ENCODE measurements around the gene TSPO. TPM values are rescaled to one million over a fixed set of nuclear protein-coding genes. Genes with fewer than 3 reads are reported as not detected.
"Not testable (repeated sequence)": the region's sequence is repeated elsewhere in the genome, so short reads cannot be mapped to it uniquely, and the experiment has no call there.

The TSPO gene
- 8.7 TPM for polyA plus RNA-seq (2013, experiment 1 of 2)
- 8.6 TPM for polyA plus RNA-seq (2013, experiment 2 of 2)

DNA sequence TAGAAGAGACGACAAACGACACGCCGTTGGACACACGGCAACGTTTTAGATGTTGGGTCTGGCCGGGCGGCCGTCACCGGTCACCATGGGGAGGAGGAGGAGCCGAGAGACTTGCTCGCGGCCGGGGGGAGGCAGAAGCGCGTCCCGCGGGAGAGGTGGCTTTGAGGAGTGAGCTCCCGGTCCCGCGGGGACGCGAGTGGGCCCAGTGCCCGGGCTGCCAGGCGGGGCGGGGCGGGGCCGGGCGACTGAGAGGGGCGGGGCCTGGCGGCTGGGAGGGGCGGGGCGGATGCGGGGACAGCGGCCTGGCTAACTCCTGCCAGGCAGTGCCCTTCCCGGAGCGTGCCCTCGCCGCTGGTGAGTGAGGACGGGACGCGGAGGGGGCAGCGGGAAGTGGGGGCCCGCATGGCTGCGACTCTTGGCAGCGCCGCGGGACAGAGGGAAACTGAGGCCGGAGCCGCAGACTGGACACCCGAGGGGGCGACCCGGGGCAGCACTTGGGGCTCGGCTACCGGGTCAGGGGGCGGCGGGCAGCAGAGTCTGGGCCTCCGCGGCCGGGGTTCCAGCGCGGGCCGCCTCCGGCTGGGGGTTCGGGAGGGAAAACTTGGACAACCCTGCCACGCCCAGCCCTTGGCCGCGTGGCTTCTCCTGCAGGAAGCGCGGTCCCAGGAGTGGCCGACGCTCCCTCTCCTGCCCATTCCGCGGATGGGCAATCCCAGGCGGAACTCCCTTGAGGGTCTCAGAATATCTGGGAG is at the start of gene TSPO:
TSS of gene TSPO (plus strand) at position 309 of the 752 bp plus-strand sequence. CDS start 7,680 bp downstream, outside the sequence.
- peak within 1 kb of the TSS; percentile 70 for H3K4me2 ChIP-seq (ENCODE audit: low read length)

DNA sequence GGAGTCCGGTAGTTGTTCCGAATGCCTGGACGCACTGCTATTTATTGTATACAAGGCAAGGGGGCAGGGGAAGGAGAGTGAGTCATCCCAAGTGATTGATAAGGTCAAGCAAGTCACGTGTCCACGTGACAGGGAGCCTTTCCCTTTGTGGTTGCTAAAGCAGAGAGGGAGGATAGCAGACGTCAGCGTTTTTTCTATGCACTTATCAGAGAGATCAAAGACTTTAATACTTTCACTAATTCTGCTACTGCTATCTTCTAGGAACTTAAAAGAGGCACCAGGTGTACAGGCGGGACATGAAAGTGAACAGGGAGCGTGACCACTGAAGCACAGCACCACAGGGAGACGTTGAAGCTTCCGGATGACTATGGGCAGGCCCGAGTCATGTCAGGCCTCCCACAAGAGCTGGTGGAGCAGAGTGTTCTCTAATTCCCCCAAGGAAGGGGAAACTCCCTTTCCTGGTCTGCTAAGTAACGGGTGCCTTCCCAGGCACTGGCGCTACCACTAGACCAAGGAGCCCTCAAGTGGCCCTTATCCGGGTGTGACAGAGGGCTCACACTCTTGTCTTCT is 47.2 kb upstream of the TSPO start:
- H3K27ac ChIP-seq (ENCODE audit: low read depth, low read length), result not testable (repeated sequence)
- WGBS (ENCODE audit: extremely low coverage, insufficient coverage, low lambda C conversion rate), result no CpG with 5 or more reads among the region's 15 CpGs

More for the DNA sequence above, at the start of gene TSPO:
- DNase-seq, result peak; percentile 9
- H4K8ac ChIP-seq (ENCODE audit: low read depth, low read length), result no peak within 1 kb of the TSS
- H3K4me1 ChIP-seq (ENCODE audit: control insufficient read depth, low read depth, low read length), result no peaks in the 10 kb centered on the region
- H3K4ac ChIP-seq (ENCODE audit: low read depth, low read length), result no peak within 1 kb of the TSS
- H3K9ac ChIP-seq (ENCODE audit: low read length), result peak within 1 kb of the TSS; percentile 73
- WGBS (ENCODE audit: extremely low coverage, insufficient coverage, low lambda C conversion rate), result no CpG with 5 or more reads among the region's 75 CpGs
- no peaks in the 10 kb centered on the region for H3K79me1 ChIP-seq (ENCODE audit: low read length)
- no peaks in the 10 kb centered on the region for H3K36me3 ChIP-seq (ENCODE audit: control insufficient read depth, insufficient read depth, low read length)
- no peak within 1 kb of the TSS for H4K5ac ChIP-seq (ENCODE audit: low read length)
- H3K18ac ChIP-seq (ENCODE audit: low read length), result no peak within 1 kb of the TSS
- H3K27me3 ChIP-seq (ENCODE audit: insufficient read depth, low read length, poor library complexity), result no peaks in the 10 kb centered on the region
- H3K79me2 ChIP-seq (ENCODE audit: control insufficient read depth, insufficient read depth, low read length), result no peaks in the 10 kb centered on the region
- H3K56ac ChIP-seq (ENCODE audit: low read length), result peak within 1 kb of the TSS; percentile 90
- peak within 1 kb of the TSS; percentile 30 for H3K4me3 ChIP-seq (ENCODE audit: low read length)
- H2BK120ac ChIP-seq (ENCODE audit: low read depth, low read length), result no peak within 1 kb of the TSS
- no peak within 1 kb of the TSS for H3K27ac ChIP-seq (ENCODE audit: low read depth, low read length)
- H3K23ac ChIP-seq (ENCODE audit: low read length), result no peak within 1 kb of the TSS
- H2AK5ac ChIP-seq (ENCODE audit: low read length), result peak within 1 kb of the TSS; percentile 24
- no peak within 1 kb of the TSS for H2BK5ac ChIP-seq (ENCODE audit: low read length)
- no peak within 1 kb of the TSS for H2BK15ac ChIP-seq (replicated peaks; ENCODE audit: low read depth)

GRCh38 chr22:43104950-43105349 is 46.4 kb upstream of the TSPO start:
- not testable (repeated sequence) for H2BK120ac ChIP-seq (ENCODE audit: low read depth, low read length); H4K8ac ChIP-seq (ENCODE audit: low read depth, low read length); H3K36me3 ChIP-seq (ENCODE audit: control insufficient read depth, insufficient read depth, low read length); H3K27ac ChIP-seq (ENCODE audit: low read depth, low read length); H3K4ac ChIP-seq (ENCODE audit: low read depth, low read length); H2AK5ac ChIP-seq (ENCODE audit: low read length); H3K79me1 ChIP-seq (ENCODE audit: low read length); H3K56ac ChIP-seq (ENCODE audit: low read length); H2BK5ac ChIP-seq (ENCODE audit: low read length); H3K4me1 ChIP-seq (ENCODE audit: control insufficient read depth, low read depth, low read length); H3K27me3 ChIP-seq (ENCODE audit: insufficient read depth, low read length, poor library complexity); H3K4me2 ChIP-seq (ENCODE audit: low read length); H3K9ac ChIP-seq (ENCODE audit: low read length); H3K79me2 ChIP-seq (ENCODE audit: control insufficient read depth, insufficient read depth, low read length); H3K18ac ChIP-seq (ENCODE audit: low read length); H3K4me3 ChIP-seq (ENCODE audit: low read length); DNase-seq; H3K23ac ChIP-seq (ENCODE audit: low read length); H2BK15ac ChIP-seq (replicated peaks; ENCODE audit: low read depth); H4K5ac ChIP-seq (ENCODE audit: low read length)
- WGBS (ENCODE audit: extremely low coverage, insufficient coverage, low lambda C conversion rate), result no CpG with 5 or more reads among the region's 3 CpGs

More for the DNA sequence above, 47.2 kb upstream of the TSPO start:
- H3K4ac ChIP-seq (ENCODE audit: low read depth, low read length); H3K27me3 ChIP-seq (ENCODE audit: insufficient read depth, low read length, poor library complexity); H3K23ac ChIP-seq (ENCODE audit: low read length); H3K18ac ChIP-seq (ENCODE audit: low read length); H4K8ac ChIP-seq (ENCODE audit: low read depth, low read length); H3K56ac ChIP-seq (ENCODE audit: low read length); H3K36me3 ChIP-seq (ENCODE audit: control insufficient read depth, insufficient read depth, low read length); H2BK5ac ChIP-seq (ENCODE audit: low read length); H3K79me2 ChIP-seq (ENCODE audit: control insufficient read depth, insufficient read depth, low read length); H2BK120ac ChIP-seq (ENCODE audit: low read depth, low read length); H2AK5ac ChIP-seq (ENCODE audit: low read length); H2BK15ac ChIP-seq (replicated peaks; ENCODE audit: low read depth); DNase-seq; H4K5ac ChIP-seq (ENCODE audit: low read length); H3K4me1 ChIP-seq (ENCODE audit: control insufficient read depth, low read depth, low read length); H3K79me1 ChIP-seq (ENCODE audit: low read length); H3K9ac ChIP-seq (ENCODE audit: low read length); H3K4me2 ChIP-seq (ENCODE audit: low read length); H3K4me3 ChIP-seq (ENCODE audit: low read length): not testable (repeated sequence)

GRCh38 chr22:43106302-43106701 is 45.1 kb upstream of the TSPO start:
- no peaks in the 10 kb centered on the region for H3K36me3 ChIP-seq (ENCODE audit: control insufficient read depth, insufficient read depth, low read length)
- no peak overlapping the region for H3K23ac ChIP-seq (ENCODE audit: low read length)
- H3K18ac ChIP-seq (ENCODE audit: low read length), result no peak overlapping the region
- no peak overlapping the region for H3K4me3 ChIP-seq (ENCODE audit: low read length)
- no CpG with 5 or more reads among the region's 8 CpGs for WGBS (ENCODE audit: extremely low coverage, insufficient coverage, low lambda C conversion rate)
- H3K4ac ChIP-seq (ENCODE audit: low read depth, low read length), result no peak overlapping the region
- no peak overlapping the region for H3K9ac ChIP-seq (ENCODE audit: low read length)
- H3K27me3 ChIP-seq (ENCODE audit: insufficient read depth, low read length, poor library complexity), result peaks cover 16% of the 10 kb centered on the region
- no peaks in the 10 kb centered on the region for H3K79me1 ChIP-seq (ENCODE audit: low read length)
- no peaks in the 10 kb centered on the region for H3K79me2 ChIP-seq (ENCODE audit: control insufficient read depth, insufficient read depth, low read length)
- no peak overlapping the region for H2BK5ac ChIP-seq (ENCODE audit: low read length)
- H3K4me2 ChIP-seq (ENCODE audit: low read length), result no peak overlapping the region
- no peaks in the 10 kb centered on the region for H3K4me1 ChIP-seq (ENCODE audit: control insufficient read depth, low read depth, low read length)
- no peak for DNase-seq
- H2BK120ac ChIP-seq (ENCODE audit: low read depth, low read length), result no peak overlapping the region
- no peak overlapping the region for H3K27ac ChIP-seq (ENCODE audit: low read depth, low read length)
- H4K8ac ChIP-seq (ENCODE audit: low read depth, low read length), result no peak overlapping the region
- no peak overlapping the region for H2AK5ac ChIP-seq (ENCODE audit: low read length)
- no peak overlapping the region for H4K5ac ChIP-seq (ENCODE audit: low read length)
- no peak overlapping the region for H3K56ac ChIP-seq (ENCODE audit: low read length)
- H2BK15ac ChIP-seq (replicated peaks; ENCODE audit: low read depth), result no peak overlapping the region

- Histone ChIP-seq H3K4me3 (ENCODE audit: low read length) (no peak overlapping the region), H3K27ac (ENCODE audit: low read depth, low read length) (no peak overlapping the region), H3K79me1 (ENCODE audit: low read length) (no peaks in the 10 kb centered on the region), H3K18ac (ENCODE audit: low read length) (no peak overlapping the region), H3K4me2 (ENCODE audit: low read length) (no peak overlapping the region), H2BK15ac (replicated peaks; ENCODE audit: low read depth) (no peak overlapping the region), H4K8ac (ENCODE audit: low read depth, low read length) (no peak overlapping the region), H2AK5ac (ENCODE audit: low read length) (no peak overlapping the region), H3K56ac (ENCODE audit: low read length) (no peak overlapping the region), H3K4ac (ENCODE audit: low read depth, low read length) (no peak overlapping the region), H3K79me2 (ENCODE audit: control insufficient read depth, insufficient read depth, low read length) (no peaks in the 10 kb centered on the region), H2BK120ac (ENCODE audit: low read depth, low read length) (no peak overlapping the region), H3K36me3 (ENCODE audit: control insufficient read depth, insufficient read depth, low read length) (no peaks in the 10 kb centered on the region), H3K4me1 (ENCODE audit: control insufficient read depth, low read depth, low read length) (no peaks in the 10 kb centered on the region), H2BK5ac (ENCODE audit: low read length) (no peak overlapping the region), H3K23ac (ENCODE audit: low read length) (no peak overlapping the region), H4K5ac (ENCODE audit: low read length) (no peak overlapping the region), H3K9ac (ENCODE audit: low read length) (no peak overlapping the region), H3K27me3 (ENCODE audit: insufficient read depth, low read length, poor library complexity) (peaks cover 23% of the 10 kb centered on the region)
- no peak for DNase-seq
- WGBS (ENCODE audit: extremely low coverage, insufficient coverage, low lambda C conversion rate), result no CpG with 5 or more reads among the region's 5 CpGs
Observed at GRCh38 chr22:43109511-43109910, 41.8 kb upstream of the TSPO start.
